GM19238 (cell line): ENCODE data around the gene CYB5D1.

Experiments
- DNase-seq: peaks from one replicate; pipeline ENCODE4 v3.0.0; 2011; ENCODE audit warnings: low spot score; ENCODE audit not compliant: insufficient read length

The CYB5D1 gene

GRCh38 chr17:7885367-7886226 is 27.8 kb downstream of the CYB5D1 start:
- peak; percentile 65 for DNase-seq

- peak; percentile 33 for DNase-seq
Measured at GRCh38 chr17:7886227-7887037, 28.6 kb downstream of the CYB5D1 start.

- DNase-seq, result no peak
Measured at GRCh38 chr17:7887038-7887481, 29.3 kb downstream of the CYB5D1 start.

- peak; percentile 68 for DNase-seq
Measured at GRCh38 chr17:7887482-7888183, 29.8 kb downstream of the CYB5D1 start.

DNA sequence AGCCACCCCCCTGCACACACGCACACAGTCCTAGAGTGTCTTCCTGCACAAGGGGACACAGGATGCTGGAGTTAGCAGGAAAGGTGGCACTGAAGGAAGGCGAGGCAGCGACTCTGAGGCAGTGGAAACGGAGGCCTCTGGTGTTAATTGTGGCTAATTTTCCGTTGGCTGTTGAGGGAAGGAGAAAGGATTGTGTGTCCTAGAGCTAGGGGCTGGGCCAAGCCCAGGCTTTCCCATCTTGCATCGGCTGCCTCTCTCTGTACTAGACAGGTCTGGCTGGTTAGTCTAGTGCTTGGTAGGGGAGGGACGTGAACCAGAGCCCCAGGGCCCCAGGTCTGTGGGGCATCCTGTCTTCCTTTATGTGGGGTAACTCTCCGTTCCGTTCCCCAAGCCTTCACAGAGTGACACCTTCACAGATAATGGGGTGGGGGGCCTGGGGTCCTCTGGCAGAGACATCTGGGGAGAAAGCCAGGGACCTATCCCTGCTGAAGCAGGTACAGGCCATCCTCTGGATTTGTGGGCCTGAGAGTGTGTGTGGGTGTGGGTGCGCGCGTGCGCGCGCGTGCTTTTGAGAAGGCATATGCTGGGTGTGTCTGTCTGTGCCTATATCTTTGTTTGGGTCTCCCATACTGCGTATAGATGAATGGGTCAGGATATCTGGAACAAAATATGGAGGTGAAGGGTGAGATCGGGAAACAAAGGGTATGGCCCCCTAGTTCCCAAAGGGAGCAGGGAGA is 30.5 kb downstream of the CYB5D1 start, which contains the start of gene CHD3:
TSS of gene CHD3 (plus strand) at position 606 of the 737 bp plus-strand sequence. CDS start 212 bp downstream, outside the sequence.
- no peak for DNase-seq

DNA sequence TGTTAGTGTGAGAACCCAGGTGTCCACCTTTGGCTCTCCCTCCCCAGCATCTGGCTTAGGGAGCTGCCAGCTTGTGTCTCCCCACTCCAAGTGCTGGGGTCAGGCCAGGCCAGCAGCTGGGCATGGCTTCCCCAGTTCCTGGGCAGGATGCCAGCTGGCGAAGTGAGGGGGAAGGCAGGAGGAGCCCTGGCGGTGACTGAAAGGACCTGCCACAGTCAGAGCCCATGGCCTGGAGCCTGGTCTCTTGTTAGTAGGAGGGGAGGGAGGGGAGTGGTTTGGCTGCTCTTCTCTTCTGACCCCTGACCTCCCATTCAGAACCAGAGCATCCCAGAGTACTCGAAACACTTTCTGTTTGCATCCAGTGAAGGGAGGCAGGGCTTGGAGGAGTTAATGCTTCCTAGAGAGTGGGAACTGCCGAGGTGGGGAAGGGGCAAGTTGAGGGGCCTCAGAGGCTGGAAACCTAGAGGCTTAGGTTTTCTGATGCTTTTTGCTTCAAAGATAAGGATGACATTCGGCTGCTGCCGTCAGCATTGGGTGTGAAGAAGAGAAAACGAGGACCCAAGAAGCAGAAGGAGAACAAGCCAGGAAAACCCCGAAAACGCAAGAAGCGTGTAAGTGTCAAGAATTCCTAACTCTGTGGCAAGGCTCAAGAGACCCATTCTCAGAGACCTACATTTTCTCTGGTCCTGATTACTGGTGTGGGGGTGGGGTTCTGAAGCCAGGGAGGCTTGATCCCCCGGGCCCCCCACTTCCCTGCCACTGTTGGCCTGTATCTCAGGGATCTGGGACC is 31.6 kb downstream of the CYB5D1 start:
- DNase-seq, result no peak

GRCh38 chr17:7893187-7893880 is 35.5 kb downstream of the CYB5D1 start:
- no peak for DNase-seq

DNA sequence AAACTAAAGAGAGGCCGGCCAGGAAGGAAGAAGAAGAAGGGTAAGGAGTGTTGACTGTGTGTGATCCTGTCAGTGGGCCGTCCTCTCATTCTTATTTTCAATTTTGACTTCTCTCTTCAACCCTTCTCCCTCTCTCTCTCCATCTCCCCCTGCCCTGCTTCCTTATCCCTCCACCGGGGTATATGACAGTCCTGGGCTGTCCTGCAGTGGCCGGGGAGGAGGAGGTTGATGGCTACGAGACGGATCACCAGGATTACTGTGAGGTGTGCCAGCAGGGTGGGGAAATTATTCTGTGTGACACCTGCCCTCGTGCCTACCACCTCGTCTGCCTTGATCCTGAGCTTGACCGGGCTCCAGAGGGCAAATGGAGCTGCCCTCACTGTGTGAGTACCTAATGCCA is 36.4 kb downstream of the CYB5D1 start:
- DNase-seq, result no peak

- DNase-seq, result no peak
Measured at GRCh38 chr17:7894866-7895265, 37.1 kb downstream of the CYB5D1 start.

GRCh38 chr17:7897090-7897489 is 39.3 kb downstream of the CYB5D1 start:
- DNase-seq, result no peak

DNA sequence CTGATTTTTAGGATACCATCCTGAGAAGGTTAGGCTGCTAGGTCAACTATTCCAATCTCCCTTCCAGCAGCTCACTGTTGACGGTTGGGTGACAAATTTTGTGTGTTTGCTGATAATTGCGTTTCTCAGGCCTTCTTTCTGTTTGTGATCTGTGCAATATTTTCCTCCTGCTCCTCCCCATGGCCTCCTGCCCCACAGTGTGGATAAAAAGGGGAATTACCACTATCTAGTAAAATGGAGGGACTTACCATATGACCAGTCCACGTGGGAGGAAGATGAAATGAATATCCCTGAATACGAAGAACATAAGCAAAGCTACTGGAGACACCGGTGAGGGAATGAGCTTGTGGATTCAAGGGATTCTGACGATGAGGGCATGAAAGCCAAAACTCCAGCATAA is 40.0 kb downstream of the CYB5D1 start:
- DNase-seq, result no peak

DNA sequence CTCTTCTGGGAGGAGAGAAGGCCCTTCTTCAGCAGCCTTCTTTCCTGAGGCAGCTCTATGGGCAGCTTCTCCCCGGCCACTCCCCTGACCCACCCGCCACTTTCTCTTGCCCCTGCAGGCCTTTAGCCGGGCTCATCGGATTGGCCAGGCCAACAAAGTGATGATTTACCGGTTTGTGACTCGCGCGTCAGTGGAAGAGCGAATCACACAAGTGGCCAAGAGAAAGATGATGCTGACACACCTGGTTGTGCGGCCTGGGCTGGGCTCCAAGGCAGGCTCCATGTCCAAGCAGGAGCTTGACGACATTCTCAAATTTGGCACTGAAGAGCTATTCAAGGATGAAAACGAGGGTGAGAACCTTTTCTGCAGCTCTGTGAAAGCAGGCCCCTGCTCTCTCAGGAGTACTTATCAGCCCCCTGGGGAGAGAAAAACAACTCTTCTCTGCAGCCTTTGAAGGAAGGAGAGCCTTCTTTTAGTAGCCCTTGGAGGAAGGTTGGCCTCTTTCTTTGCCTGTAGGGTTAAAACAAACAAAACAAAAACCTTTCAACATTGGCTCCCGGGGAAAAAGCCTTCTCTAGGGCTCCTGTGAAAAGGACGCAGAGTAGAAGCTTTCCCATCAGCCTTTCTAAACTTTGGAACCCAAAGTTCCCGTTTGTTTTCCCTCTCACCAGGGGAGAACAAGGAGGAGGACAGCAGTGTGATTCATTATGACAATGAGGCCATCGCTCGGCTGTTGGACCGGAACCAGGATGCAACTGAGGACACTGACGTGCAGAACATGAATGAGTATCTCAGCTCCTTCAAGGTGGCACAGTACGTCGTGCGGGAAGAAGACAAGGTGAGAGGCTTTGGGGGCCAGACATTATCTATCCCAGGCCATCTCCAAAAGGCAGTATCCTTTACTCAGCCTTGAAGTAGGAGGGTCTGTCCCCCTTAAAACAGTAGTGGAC is 45.6 kb downstream of the CYB5D1 start:
- DNase-seq, result no peak

DNA sequence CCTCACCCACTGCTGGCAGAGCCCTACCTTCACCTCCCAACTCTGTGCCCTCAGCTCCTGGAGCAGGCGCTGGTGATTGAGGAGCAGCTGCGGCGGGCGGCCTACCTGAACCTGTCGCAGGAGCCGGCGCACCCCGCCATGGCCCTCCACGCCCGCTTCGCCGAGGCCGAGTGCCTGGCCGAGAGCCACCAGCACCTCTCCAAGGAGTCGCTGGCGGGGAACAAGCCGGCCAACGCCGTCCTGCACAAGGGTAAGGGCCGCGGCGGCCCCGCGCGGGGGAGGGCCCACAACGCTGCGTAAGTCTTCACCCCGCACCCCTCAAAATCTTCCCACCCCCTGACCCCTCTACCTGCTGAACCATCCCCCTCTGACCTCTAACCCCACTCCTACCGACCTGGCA is 51.3 kb downstream of the CYB5D1 start:
- DNase-seq, result no peak

GRCh38 chr17:7910281-7910680 is 52.5 kb downstream of the CYB5D1 start:
- no peak for DNase-seq

DNA sequence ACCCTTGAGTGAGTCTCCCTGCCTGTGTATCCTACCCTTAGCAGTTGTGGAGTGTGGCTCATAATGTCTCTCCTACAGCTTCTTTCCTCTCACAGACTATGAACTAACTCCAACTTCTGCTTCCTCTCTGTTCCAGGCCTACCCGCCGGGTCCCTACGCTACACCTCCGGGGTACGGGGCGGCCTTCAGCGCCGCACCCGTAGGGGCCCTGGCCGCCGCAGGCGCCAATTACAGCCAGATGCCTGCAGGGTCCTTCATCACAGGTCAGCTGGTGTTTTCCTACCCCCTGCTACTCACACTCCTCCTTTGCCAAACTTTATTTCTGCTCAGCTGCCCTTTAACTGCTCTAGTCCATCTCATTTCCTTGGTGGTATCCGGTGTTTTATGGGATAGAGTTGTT is 52.9 kb downstream of the CYB5D1 start:
- no peak for DNase-seq

DNA sequence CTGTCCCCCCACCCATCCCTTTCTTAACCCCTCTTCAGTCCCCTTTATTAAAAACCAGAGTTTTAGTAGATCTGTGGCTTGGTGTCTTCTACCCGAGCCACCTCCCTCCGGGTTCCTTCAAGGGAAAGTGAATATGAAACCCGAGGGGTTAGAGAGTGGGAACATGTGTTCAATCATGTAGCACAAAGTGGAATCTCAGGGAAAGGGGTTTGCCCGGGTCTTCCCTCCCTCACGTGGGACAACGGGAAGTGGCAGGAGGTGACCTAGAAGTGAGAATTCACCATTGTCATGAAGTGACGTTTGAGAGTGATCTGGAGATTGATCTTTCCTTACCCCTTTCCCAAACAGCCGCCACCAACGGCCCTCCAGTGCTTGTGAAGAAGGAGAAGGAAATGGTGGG is 53.3 kb downstream of the CYB5D1 start:
- no peak for DNase-seq
